Hematopoietic multipotent progenitor cell treated with erythropoietin and hydrocortisone succinate and interleukin-3 and kit ligand, for 4 days (in vitro differentiated cells): Measurements from ENCODE around the gene RTTN.
A peak's percentile ranks its signal among the peaks of the same experiment; 100 is the strongest.
"Not testable (repeated sequence)": the region's sequence is repeated elsewhere in the genome, so short reads cannot be mapped to it uniquely, and the experiment has no call there.

Experiments
- DNase-seq: peaks from one replicate; pipeline ENCODE4 v3.0.0-alpha.2; 2015

Gene RTTN

GRCh38 chr18:70205421-70206397, at the start of gene RTTN:
RTTN (minus strand) TSS chr18:70205687; CDS start chr18:70205658, 29 bp downstream.
- peak; percentile 97 for DNase-seq

GRCh38 chr18:70250781-70251180, 45.3 kb upstream of the RTTN start:
- no peak for DNase-seq

- not testable (repeated sequence) for DNase-seq
Measured at GRCh38 chr18:70249861-70250260, 44.4 kb upstream of the RTTN start.

- DNase-seq = no peak
Measured at GRCh38 chr18:70249118-70249517, 43.6 kb upstream of the RTTN start.

DNA sequence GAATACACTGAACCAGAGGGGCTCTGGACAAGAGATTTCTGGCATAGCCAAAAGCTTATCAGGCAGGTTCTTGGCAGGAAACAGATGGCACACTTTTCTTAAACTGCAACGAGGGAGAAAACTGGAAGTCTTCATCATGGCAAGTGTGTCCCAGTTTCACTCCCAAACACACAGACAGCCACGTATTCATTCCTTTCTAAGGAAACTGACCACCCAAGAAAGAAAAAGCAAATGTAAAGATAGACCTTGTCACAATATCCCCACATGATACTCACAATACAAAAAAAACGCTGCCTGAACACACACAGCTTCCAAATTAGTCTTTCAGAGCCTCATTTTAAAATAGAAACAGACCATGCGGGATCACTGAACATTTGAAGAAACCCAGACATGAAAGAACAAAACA, 40.6 kb upstream of the RTTN start:
- peak; percentile 70 for DNase-seq

- no peak for DNase-seq
Measured at GRCh38 chr18:70243131-70243929, 37.8 kb upstream of the RTTN start.

DNA sequence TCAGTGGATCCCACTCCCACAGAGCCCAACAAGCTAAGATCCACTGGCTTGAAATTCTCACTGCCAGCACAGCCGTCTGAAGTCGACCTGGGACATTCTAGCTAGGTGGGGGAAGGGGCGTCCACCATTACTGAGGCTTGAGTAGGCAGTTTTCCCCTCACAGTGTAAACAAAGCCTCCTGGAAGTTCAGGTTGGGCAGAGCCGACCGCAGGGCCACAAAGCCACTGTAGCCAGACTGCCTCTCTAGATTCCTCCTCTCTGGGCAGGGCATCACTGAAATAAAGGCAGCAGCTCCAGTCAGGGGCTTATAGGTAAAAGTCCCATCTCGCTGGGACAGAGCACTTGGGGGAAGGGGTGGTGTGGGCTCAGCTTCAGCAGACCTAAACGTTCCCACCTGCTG, 31.4 kb upstream of the RTTN start:
- DNase-seq = not testable (repeated sequence)

DNA sequence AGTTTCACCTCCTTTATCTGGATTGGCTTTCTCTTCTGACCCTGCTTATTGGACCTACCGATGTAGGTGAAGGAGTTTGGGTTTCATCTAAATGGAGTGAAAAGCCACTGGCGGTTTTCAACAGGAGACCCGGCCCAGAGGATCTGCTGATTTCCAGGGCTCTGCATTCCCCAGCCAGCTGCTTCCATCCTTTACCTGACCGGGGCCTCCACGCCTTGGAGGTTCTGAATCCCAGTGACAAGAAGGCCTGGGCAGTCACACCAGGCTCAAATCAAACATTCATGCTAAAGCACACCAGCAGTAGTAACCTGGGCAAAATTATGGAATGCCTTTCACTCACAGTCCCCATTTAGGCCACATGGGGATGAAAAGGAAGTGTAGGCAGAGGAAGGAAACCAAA, 30.0 kb upstream of the RTTN start:
- DNase-seq = no peak

DNA sequence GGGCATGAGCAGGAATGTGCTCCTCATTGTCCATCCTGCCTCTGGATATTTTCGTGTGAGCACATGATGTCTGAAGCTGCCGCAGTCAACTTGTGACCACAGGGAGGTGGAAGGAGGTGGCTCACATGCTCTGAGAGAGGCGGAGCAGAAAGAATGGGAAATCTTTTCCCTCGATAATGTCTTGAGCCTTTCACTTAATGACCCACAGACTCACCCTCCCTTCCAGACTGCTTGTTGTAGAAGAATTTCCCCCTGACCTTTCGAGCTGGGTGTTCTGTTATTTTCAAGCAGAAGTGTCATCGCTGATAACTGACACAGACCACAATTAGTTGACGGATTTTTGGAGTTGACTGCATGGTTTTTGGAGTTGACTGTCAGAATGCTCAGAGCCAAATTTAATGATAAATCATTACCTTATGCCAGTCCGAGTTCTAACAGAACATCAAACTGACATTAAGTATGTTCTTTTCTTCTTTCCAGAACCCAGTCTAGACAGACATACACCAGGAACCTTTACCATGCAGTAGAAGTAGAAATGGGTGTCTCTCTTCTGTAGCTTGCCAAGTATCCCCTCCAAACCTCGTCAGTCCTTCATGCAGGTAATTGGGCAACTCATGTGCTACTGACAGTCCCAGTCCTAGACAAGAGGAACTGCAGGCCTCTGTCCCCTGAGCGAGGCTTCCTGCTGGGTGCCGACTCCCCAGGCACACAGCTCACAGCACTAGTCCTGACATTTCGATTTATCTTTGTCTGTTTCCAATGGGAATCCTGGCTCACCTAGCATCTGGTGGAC, 29.4 kb upstream of the RTTN start:
- peak; percentile 70 for DNase-seq

GRCh38 chr18:70233974-70234373, 28.5 kb upstream of the RTTN start:
- DNase-seq = no peak

- DNase-seq = no peak
Measured at GRCh38 chr18:70232261-70232660, 26.8 kb upstream of the RTTN start.

DNA sequence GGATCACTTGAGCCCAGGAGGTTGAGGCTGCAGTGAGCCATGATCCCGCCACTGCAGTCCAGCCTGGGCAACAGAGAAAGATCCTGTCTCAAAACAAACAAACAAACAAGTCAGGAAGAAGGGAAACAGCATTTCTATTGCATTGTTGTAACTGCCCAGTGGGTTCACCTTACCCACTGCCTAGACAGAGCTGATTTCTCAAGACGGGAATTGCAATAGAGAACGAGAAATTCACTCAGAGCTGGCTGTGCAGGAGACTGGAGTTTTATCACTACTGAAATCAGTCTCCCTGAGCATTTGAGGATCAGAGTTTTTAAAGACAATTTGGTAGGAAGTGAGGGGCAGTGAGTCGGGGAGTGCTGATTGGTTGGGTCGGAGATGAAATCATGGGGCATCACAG, 24.2 kb upstream of the RTTN start:
- DNase-seq = no peak

DNA sequence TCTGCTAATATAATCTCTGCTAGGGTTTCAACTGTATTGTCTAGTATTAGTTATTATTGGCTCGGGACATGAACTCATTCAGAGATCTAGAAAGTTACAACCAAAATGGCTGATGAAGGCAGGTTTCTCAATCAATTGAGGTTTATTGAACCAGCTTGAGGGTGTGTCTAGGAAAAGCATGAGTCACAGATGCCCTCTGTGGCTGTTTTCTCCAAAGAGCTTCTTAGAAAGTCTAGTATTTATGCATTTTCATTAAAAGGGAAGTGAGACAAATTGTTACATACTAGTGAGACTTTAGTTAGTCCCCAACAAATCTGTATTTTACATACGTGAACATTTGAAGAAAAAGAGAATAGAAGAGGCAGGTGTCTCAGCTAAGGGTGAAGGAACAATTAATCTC, 23.0 kb upstream of the RTTN start:
- DNase-seq = peak; percentile 33

DNA sequence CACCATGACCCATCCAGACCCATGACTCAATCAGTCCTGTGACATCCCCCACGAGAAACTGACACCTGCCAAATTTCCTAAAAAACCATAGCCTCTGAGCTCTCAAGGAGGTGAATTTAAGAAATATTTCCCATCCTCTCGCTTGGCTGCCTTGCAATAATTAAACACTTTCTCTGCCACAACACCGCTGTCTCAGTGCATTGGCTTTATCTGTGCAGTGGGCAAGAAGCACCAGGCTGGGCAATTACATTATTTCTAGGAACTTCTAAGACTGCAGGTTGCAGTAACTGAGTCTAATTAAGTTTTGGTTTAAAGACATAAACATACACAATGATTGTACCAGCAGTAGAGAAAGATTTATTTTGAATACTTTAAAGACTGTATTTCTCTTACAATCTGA, 22.0 kb upstream of the RTTN start:
- no peak for DNase-seq

DNA sequence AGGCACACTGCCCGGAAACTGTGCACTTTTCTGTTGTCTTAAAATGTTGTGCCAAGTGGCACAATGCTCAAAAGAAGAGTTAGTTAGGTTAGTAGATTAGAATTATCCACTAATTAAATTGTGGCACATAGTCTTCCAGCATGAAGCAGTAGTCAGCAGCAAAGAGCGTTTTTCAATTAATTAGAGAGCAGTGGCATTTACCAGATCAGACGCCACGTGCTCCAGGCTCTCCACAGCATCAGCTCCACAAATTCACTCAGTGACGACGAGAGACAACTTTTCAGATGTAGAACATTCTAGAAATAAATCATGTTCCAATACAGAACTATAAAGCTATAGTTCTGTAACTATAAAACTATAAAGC, 16.4 kb upstream of the RTTN start:
- DNase-seq = no peak

- no peak for DNase-seq
Measured at GRCh38 chr18:70221156-70221914, 15.8 kb upstream of the RTTN start.

DNA sequence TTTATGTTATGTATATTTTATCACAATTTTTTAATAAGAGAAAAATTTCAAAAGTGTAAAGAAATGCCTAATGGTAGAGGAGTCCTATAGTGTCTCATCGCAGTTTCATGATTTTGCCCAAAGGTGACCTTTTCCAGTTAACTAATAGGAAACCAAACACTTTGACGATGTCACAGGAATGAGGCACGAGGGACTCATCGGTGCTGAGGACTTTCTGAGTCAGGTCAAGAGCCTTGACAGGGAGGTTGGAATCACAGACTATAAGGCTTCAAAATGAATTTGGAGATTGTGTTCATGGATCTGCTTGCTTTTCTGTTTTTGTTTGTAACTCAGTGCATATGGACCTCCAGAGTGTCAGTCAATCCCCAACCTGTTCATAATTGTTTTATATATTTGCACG, 15.1 kb upstream of the RTTN start:
- no peak for DNase-seq

GRCh38 chr18:70219688-70220087, 14.2 kb upstream of the RTTN start:
- no peak for DNase-seq

- no peak for DNase-seq
Measured at GRCh38 chr18:70216788-70217187, 11.3 kb upstream of the RTTN start.

DNA sequence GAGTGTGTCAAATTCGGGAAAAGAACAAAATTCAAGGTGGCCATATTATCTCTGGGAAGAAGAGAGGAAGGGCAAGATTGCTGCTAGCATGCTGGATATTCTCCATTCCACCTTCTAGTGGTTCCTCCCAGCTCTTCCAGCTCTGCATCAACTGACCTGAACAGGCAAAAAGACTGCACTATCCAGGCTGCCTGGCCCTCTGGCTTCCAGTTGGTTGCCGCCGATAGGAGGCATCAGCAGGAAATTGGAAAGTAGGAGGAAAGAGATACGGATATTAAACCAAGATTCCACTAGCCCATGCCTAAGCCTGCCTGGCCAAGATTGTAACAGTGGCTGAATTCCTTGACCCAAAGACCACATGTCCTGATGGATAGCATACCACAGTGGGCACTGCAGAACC, 1.7 kb upstream of the RTTN start:
- no peak for DNase-seq

DNA sequence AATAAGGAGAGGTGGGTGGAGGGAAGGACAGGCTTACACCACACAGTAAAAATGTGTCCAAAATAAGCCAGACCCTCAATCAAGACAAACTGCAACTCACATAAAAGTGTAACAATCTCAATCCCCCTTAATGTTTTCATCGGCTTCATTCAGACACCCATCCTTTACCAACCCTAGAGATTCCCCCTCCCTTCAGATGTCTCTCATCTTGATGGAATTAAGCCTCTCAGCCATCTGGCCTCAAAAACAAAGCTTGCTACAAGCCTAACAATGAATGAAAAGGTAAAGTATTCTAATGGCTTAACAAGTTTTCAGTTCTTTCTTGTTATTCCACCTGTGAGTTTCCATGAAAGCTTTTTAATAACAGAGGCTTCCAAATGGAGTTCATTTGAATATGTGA, 5.2 kb downstream of the RTTN start:
- no peak for DNase-seq

GRCh38 chr18:70197844-70198243, 7.6 kb downstream of the RTTN start:
- DNase-seq = no peak
